Kidney tubule cell (primary cell): ENCODE measurements around the gene RNF182.
"Not testable (repeated sequence)": the region's sequence is repeated elsewhere in the genome, so short reads cannot be mapped to it uniquely, and the experiment has no call there.

Experiments
- DNase-seq: peaks from one replicate; pipeline ENCODE4 v3.0.0-alpha.2; 2018; ENCODE audit warnings: low spot score

RNF182 gene

GRCh38 chr6:13924949-13925881 lies at the start of gene RNF182:
RNF182 (plus strand) TSS chr6:13924952; CDS start chr6:13977120, 52,168 bp downstream.
- DNase-seq, result peak; percentile 21

- DNase-seq, result peak; percentile 11
Observed at GRCh38 chr6:13877051-13877450, 47.7 kb upstream of the RNF182 start.

- DNase-seq, result not testable (repeated sequence)
Observed at GRCh38 chr6:13880061-13880663, 44.6 kb upstream of the RNF182 start.

- no peak for DNase-seq
Observed at GRCh38 chr6:13881621-13882165, 43.1 kb upstream of the RNF182 start.

GRCh38 chr6:13883966-13884365 lies 40.8 kb upstream of the RNF182 start:
- DNase-seq, result no peak

GRCh38 chr6:13884397-13884796 lies 40.4 kb upstream of the RNF182 start:
- DNase-seq, result no peak

- DNase-seq, result no peak
Observed at GRCh38 chr6:13885601-13886000, 39.2 kb upstream of the RNF182 start.

- DNase-seq, result no peak
Observed at GRCh38 chr6:13886949-13887348, 37.8 kb upstream of the RNF182 start.

- DNase-seq, result no peak
Observed at GRCh38 chr6:13892017-13892645, 32.6 kb upstream of the RNF182 start.

- DNase-seq, result no peak
Observed at GRCh38 chr6:13902922-13903321, 21.8 kb upstream of the RNF182 start.

GRCh38 chr6:13903364-13903763 lies 21.4 kb upstream of the RNF182 start:
- DNase-seq, result no peak

GRCh38 chr6:13907001-13907350 lies 17.8 kb upstream of the RNF182 start:
- no peak for DNase-seq

- no peak for DNase-seq
Observed at GRCh38 chr6:13907614-13908215, 17.0 kb upstream of the RNF182 start.

- DNase-seq, result peak; percentile 74
Observed at GRCh38 chr6:13908955-13909381, 15.8 kb upstream of the RNF182 start.

- no peak for DNase-seq
Observed at GRCh38 chr6:13910443-13910842, 14.3 kb upstream of the RNF182 start.

GRCh38 chr6:13911337-13911736 lies 13.4 kb upstream of the RNF182 start:
- DNase-seq, result no peak

GRCh38 chr6:13913226-13914001 lies 11.3 kb upstream of the RNF182 start:
- no peak for DNase-seq

GRCh38 chr6:13914351-13914750 lies 10.4 kb upstream of the RNF182 start:
- peak; percentile 10 for DNase-seq

- no peak for DNase-seq
Observed at GRCh38 chr6:13915561-13916229, 9.1 kb upstream of the RNF182 start.

- peak; percentile 67 for DNase-seq
Observed at GRCh38 chr6:13916230-13916944, 8.4 kb upstream of the RNF182 start.
